ENCODE measurements around the gene FSTL1. TPM values are rescaled to one million over a fixed set of nuclear protein-coding genes. Genes with fewer than 3 reads are reported as not detected.

The FSTL1 gene
- total RNA-seq, 2 experiments from 2014 or later: 0.03 TPM; not detected in 1

- DNase-seq (no peak), ATAC-seq (ENCODE audit: poor library complexity) (no peak)
- no peak overlapping the region for H3K4me3 ChIP-seq (ENCODE audit: low read length)
- ChIA-PET CTCF (no interaction called here), POLR2A (no interaction called here)
- no peaks in the 10 kb centered on the region for H3K36me3 Mint-ChIP-seq (ENCODE audit: low read depth)
- H3K9me3 Mint-ChIP-seq: no peaks in the 10 kb centered on the region
- no peak overlapping the region for H3K4me3 Mint-ChIP-seq
- no peaks in the 10 kb centered on the region for H3K4me1 Mint-ChIP-seq (ENCODE audit: low read depth)
- no peaks in the 10 kb centered on the region for H3K36me3 ChIP-seq (ENCODE audit: insufficient read depth, low read length)
- no peaks in the 10 kb centered on the region for H3K27me3 ChIP-seq (ENCODE audit: control insufficient read depth in 1 of 2, insufficient read depth in 2 of 2, low read length in 2 of 2)
- H3K27me3 Mint-ChIP-seq: no peaks in the 10 kb centered on the region
- no peaks in the 10 kb centered on the region for H3K9me3 ChIP-seq (ENCODE audit: control insufficient read depth in 1 of 2, insufficient read depth in 1 of 2, low read length in 2 of 2)
- H3K27ac ChIP-seq (ENCODE audit: low read depth in 1 of 2, low read length in 2 of 2): no peak overlapping the region
- TF ChIP-seq, protein P1, sequence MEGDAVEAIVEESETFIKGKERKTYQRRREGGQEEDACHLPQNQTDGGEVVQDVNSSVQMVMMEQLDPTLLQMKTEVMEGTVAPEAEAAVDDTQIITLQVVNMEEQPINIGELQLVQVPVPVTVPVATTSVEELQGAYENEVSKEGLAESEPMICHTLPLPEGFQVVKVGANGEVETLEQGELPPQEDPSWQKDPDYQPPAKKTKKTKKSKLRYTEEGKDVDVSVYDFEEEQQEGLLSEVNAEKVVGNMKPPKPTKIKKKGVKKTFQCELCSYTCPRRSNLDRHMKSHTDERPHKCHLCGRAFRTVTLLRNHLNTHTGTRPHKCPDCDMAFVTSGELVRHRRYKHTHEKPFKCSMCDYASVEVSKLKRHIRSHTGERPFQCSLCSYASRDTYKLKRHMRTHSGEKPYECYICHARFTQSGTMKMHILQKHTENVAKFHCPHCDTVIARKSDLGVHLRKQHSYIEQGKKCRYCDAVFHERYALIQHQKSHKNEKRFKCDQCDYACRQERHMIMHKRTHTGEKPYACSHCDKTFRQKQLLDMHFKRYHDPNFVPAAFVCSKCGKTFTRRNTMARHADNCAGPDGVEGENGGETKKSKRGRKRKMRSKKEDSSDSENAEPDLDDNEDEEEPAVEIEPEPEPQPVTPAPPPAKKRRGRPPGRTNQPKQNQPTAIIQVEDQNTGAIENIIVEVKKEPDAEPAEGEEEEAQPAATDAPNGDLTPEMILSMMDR (IDR thresholded peaks at IDR 0.05): no peak
- no peaks in the 10 kb centered on the region for H3K4me1 ChIP-seq (ENCODE audit: insufficient read depth, low read length)
- intact Hi-C loops (cut with DNase I, micrococcal nuclease): no loop called here
- no peak overlapping the region for H3K27ac Mint-ChIP-seq
Observed at GRCh38 chr3:120407508-120408287, 43.1 kb downstream of the FSTL1 start.

DNA sequence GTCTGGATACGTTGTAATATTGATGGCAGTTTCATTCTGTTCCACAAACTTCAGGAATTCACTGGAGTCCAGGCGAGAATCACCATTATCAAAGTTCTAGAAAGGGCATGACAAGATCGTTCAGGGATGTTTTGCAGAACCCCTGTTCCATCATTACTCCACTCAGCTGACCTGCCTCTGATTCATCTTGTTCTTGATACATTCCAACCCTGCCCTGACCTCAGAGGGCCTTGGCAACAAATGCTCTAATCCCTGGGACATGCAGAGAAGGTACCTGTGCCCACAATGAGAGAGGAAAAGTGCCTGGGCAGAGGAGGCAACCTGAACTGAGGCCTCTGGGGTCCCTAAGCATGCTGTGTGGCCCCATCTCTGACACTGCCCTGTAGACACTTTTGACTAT is 45.9 kb downstream of the FSTL1 start:
- H3K9me3 Mint-ChIP-seq: no peaks in the 10 kb centered on the region
- no peak overlapping the region for H3K27ac Mint-ChIP-seq
- H3K4me1 ChIP-seq (ENCODE audit: insufficient read depth, low read length): no peaks in the 10 kb centered on the region
- H3K9me3 ChIP-seq (ENCODE audit: control insufficient read depth in 1 of 2, insufficient read depth in 1 of 2, low read length in 2 of 2): no peaks in the 10 kb centered on the region
- H3K4me3 Mint-ChIP-seq: no peak overlapping the region
- CTCF ChIA-PET: no interaction called here
- POLR2A ChIA-PET: interaction anchor here (0.6 kb wide), 1 partner anchor 1294 kb away, joined by 3 read pairs; no protein-coding TSS in a partner anchor
- ATAC-seq (ENCODE audit: poor library complexity) (no peak), DNase-seq (no peak)
- H3K27ac ChIP-seq (ENCODE audit: low read depth in 1 of 2, low read length in 2 of 2): no peak overlapping the region
- no peak overlapping the region for H3K4me3 ChIP-seq (ENCODE audit: low read length)
- no peaks in the 10 kb centered on the region for H3K27me3 ChIP-seq (ENCODE audit: control insufficient read depth in 1 of 2, insufficient read depth in 2 of 2, low read length in 2 of 2)
- no peaks in the 10 kb centered on the region for H3K27me3 Mint-ChIP-seq
- intact Hi-C loops (cut with DNase I, micrococcal nuclease): no loop called here
- H3K36me3 Mint-ChIP-seq (ENCODE audit: low read depth): no peaks in the 10 kb centered on the region
- no peaks in the 10 kb centered on the region for H3K4me1 Mint-ChIP-seq (ENCODE audit: low read depth)
- H3K36me3 ChIP-seq (ENCODE audit: insufficient read depth, low read length): no peaks in the 10 kb centered on the region
- TF ChIP-seq, protein P1 (IDR thresholded peaks at IDR 0.05): no peak

- no peak overlapping the region for H3K4me3 Mint-ChIP-seq
- H3K27me3 Mint-ChIP-seq: no peaks in the 10 kb centered on the region
- Histone ChIP-seq H3K9me3 (ENCODE audit: control insufficient read depth in 1 of 2, insufficient read depth in 1 of 2, low read length in 2 of 2) (no peaks in the 10 kb centered on the region), H3K27me3 (ENCODE audit: control insufficient read depth in 1 of 2, insufficient read depth in 2 of 2, low read length in 2 of 2) (no peaks in the 10 kb centered on the region), H3K4me1 (ENCODE audit: insufficient read depth, low read length) (no peaks in the 10 kb centered on the region), H3K27ac (ENCODE audit: low read depth in 1 of 2, low read length in 2 of 2) (no peak overlapping the region), H3K4me3 (ENCODE audit: low read length) (no peak overlapping the region), H3K36me3 (ENCODE audit: insufficient read depth, low read length) (no peaks in the 10 kb centered on the region)
- POLR2A ChIA-PET: interaction anchor here (0.5 kb wide), 1 partner anchor 437 kb away, joined by 4 read pairs; no protein-coding TSS in a partner anchor
- H3K27ac Mint-ChIP-seq: no peak overlapping the region
- H3K36me3 Mint-ChIP-seq (ENCODE audit: low read depth): no peaks in the 10 kb centered on the region
- intact Hi-C loops (cut with DNase I, micrococcal nuclease): no loop called here
- CTCF ChIA-PET: no interaction called here
- DNase-seq: no peak
- ATAC-seq (ENCODE audit: poor library complexity): no peak
- no peaks in the 10 kb centered on the region for H3K4me1 Mint-ChIP-seq (ENCODE audit: low read depth)
- TF ChIP-seq, protein P1 (IDR thresholded peaks at IDR 0.05): no peak
- no peaks in the 10 kb centered on the region for H3K9me3 Mint-ChIP-seq
Observed at GRCh38 chr3:120402257-120402656, 48.5 kb downstream of the FSTL1 start.
